WTC11 (cell line): Measurements from ENCODE around the gene UNKL. TPM values are rescaled to one million over a fixed set of nuclear protein-coding genes. Genes with fewer than 3 reads are reported as not detected.
A peak's percentile ranks its signal among the peaks of the same experiment; 100 is the strongest.

Source experiments
- ATAC-seq: fragments of 200-7000 bp; cut with Tn5 transposase; 2 replicates; pipeline ENCODE4 v1.10.0; 2021; ENCODE audit warnings: mild to moderate bottlenecking, moderate library complexity
- CTCF ChIA-PET: fragments of 300-600 bp; sonication (Branson Sonifier 250); formaldehyde crosslinking; loops from one replicate; lab custom pipeline; 2021; ENCODE audit warnings: antibody characterized with exemption; lab: Charles Lee
- POLR2A ChIA-PET: fragments of 350-600 bp; sonication (Branson Sonifier 250); formaldehyde crosslinking; loops from one replicate; lab custom pipeline; 2021; ENCODE audit warnings: antibody characterized with exemption; lab: Charles Lee
- DNase-seq: peaks from one replicate; pipeline ENCODE4 v3.0.0; 2021; ENCODE audit warnings: low spot score
- H3K27ac Mint-ChIP-seq: 2 replicates; pipeline ENCODE4 v1.8.0; 2021; ENCODE audit warnings: mixed read lengths
- H3K27me3 Mint-ChIP-seq: 2 replicates; pipeline ENCODE4 v1.8.0; 2021; ENCODE audit warnings: low read depth, mild to moderate bottlenecking, moderate library complexity, mixed read lengths
- H3K36me3 Mint-ChIP-seq: 2 replicates; pipeline ENCODE4 v1.8.0; 2021; ENCODE audit warnings: mixed read lengths
- H3K4me1 Mint-ChIP-seq: 2 replicates; pipeline ENCODE4 v1.8.0; 2022; ENCODE audit warnings: mixed read lengths
- H3K4me3 Mint-ChIP-seq: 2 replicates; pipeline ENCODE4 v1.8.0; 2021; ENCODE audit warnings: mild to moderate bottlenecking, moderate library complexity, mixed read lengths
- H3K9me3 Mint-ChIP-seq: 2 replicates; pipeline ENCODE4 v1.8.0; 2021; ENCODE audit warnings: mixed read lengths
- ATF2 ChIP-seq: sonication (generic); formaldehyde crosslinking; IDR thresholded peaks from 2 replicates; pipeline ENCODE4 v1.8.1; 2022; ENCODE audit warnings: low read depth, missing genetic modification reagents, borderline replicate concordance
- EMX1 ChIP-seq: fragments of 250-450 bp; sonication (Bioruptor Pico); IDR thresholded peaks from 2 replicates; pipeline ENCODE4 v1.8.0; 2021; ENCODE audit warnings: mild to moderate bottlenecking
- FOXJ3 ChIP-seq: sonication (generic); formaldehyde crosslinking; IDR thresholded peaks from 2 replicates; pipeline ENCODE4 v1.9.0; 2021; ENCODE audit warnings: missing genetic modification reagents, mild to moderate bottlenecking, borderline replicate concordance
- FOXP1 ChIP-seq: sonication (generic); formaldehyde crosslinking; IDR thresholded peaks from 2 replicates; pipeline ENCODE4 v1.8.0; 2022; ENCODE audit warnings: missing genetic modification reagents, mild to moderate bottlenecking, moderate library complexity, borderline replicate concordance
- GTF2I ChIP-seq: fragments of 250-450 bp; sonication (Bioruptor Pico); conservative IDR thresholded peaks from 2 replicates; pipeline ENCODE4 v1.4.0; 2021; ENCODE audit warnings: mild to moderate bottlenecking
- HMGXB4 ChIP-seq: sonication (generic); formaldehyde crosslinking; IDR thresholded peaks from 2 replicates; pipeline ENCODE4 v1.8.1; 2023; ENCODE audit warnings: mild to moderate bottlenecking, moderate library complexity, missing genetic modification reagents
- JUN ChIP-seq: sonication (generic); formaldehyde crosslinking; IDR thresholded peaks from 2 replicates; pipeline ENCODE4 v1.8.0; 2023; ENCODE audit warnings: mild to moderate bottlenecking, missing genetic modification reagents
- MYBL2 ChIP-seq: sonication (generic); formaldehyde crosslinking; IDR thresholded peaks from 2 replicates; pipeline ENCODE4 v1.8.1; 2023; ENCODE audit warnings: mild to moderate bottlenecking, moderate library complexity, missing genetic modification reagents
- RELA ChIP-seq: sonication (generic); formaldehyde crosslinking; IDR thresholded peaks from 2 replicates; pipeline ENCODE4 v1.8.1; 2022; ENCODE audit warnings: missing genetic modification reagents, mild to moderate bottlenecking, borderline replicate concordance
- SMAD3 ChIP-seq: sonication (generic); formaldehyde crosslinking; IDR thresholded peaks from 2 replicates; pipeline ENCODE4 v1.8.0; 2022; ENCODE audit warnings: missing genetic modification reagents, mild to moderate bottlenecking, borderline replicate concordance
- SMAD4 ChIP-seq: sonication (generic); formaldehyde crosslinking; IDR thresholded peaks from 2 replicates; pipeline ENCODE4 v1.8.0; 2022; ENCODE audit warnings: mild to moderate bottlenecking, missing genetic modification reagents
- STAT6 ChIP-seq: sonication (generic); formaldehyde crosslinking; conservative IDR thresholded peaks from 2 replicates; pipeline ENCODE4 v1.8.1; 2023; ENCODE audit warnings: mild to moderate bottlenecking, low read depth, missing genetic modification reagents, moderate library complexity
- ZBTB21 ChIP-seq: sonication (generic); formaldehyde crosslinking; IDR thresholded peaks from 2 replicates; pipeline ENCODE4 v1.8.1; 2023; ENCODE audit warnings: mild to moderate bottlenecking, missing genetic modification reagents, borderline replicate concordance
- ZNF232 ChIP-seq: sonication (generic); formaldehyde crosslinking; IDR thresholded peaks from 2 replicates; pipeline ENCODE4 v1.8.0; 2022; ENCODE audit warnings: mild to moderate bottlenecking, missing genetic modification reagents
- ZNF416 ChIP-seq: fragments of 250-450 bp; sonication (Bioruptor Pico); IDR thresholded peaks from 2 replicates; pipeline ENCODE4 v1.9.0; 2021; ENCODE audit warnings: mild to moderate bottlenecking, inconsistent platforms
- total RNA-seq: library from RNA; stranded (reverse); gene quantifications from 3 replicates; pipeline ENCODE4 v1.2.3, GENCODE V29; 2021
- TF ChIP-seq, protein P1 (sequence below): fragments of 250-450 bp; sonication (Bioruptor Pico); IDR thresholded peaks from 2 replicates; pipeline ENCODE4 v1.8.0; 2021; ENCODE audit warnings: mild to moderate bottlenecking

The UNKL gene
- total RNA-seq, 1 experiment from 2014 or later, result 53.3 TPM

- H3K27me3 Mint-ChIP-seq, result peaks cover 4% of the 10 kb centered on the region
- H3K4me3 Mint-ChIP-seq, result no peak overlapping the region
- H3K4me1 Mint-ChIP-seq, result peaks cover 16% of the 10 kb centered on the region
- no peaks in the 10 kb centered on the region for H3K9me3 Mint-ChIP-seq
- DNase-seq (no peak), ATAC-seq (no peak)
- peaks cover 8% of the 10 kb centered on the region for H3K36me3 Mint-ChIP-seq
- H3K27ac Mint-ChIP-seq, result no peak overlapping the region; the same call in 1 of the 2 replicates
- TF ChIP-seq FOXJ3 (CRISPR knock-in tag) (no peak), ZNF416 (no peak), JUN (no peak), GTF2I (CRISPR knock-in tag) (no peak), ATF2 (CRISPR knock-in tag) (no peak), EMX1 (CRISPR knock-in tag) (no peak), RELA (CRISPR knock-in tag) (no peak), HMGXB4 (CRISPR knock-in tag) (no peak), ZNF232 (CRISPR knock-in tag) (no peak), MYBL2 (CRISPR knock-in tag) (no peak), SMAD4 (CRISPR knock-in tag) (no peak), FOXP1 (CRISPR knock-in tag) (no peak), ZBTB21 (CRISPR knock-in tag) (no peak)
- TF ChIP-seq, protein P1, sequence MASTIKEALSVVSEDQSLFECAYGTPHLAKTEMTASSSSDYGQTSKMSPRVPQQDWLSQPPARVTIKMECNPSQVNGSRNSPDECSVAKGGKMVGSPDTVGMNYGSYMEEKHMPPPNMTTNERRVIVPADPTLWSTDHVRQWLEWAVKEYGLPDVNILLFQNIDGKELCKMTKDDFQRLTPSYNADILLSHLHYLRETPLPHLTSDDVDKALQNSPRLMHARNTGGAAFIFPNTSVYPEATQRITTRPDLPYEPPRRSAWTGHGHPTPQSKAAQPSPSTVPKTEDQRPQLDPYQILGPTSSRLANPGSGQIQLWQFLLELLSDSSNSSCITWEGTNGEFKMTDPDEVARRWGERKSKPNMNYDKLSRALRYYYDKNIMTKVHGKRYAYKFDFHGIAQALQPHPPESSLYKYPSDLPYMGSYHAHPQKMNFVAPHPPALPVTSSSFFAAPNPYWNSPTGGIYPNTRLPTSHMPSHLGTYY, result no peak
- POLR2A ChIA-PET, result interaction anchor here (1.9 kb wide), 1 partner anchor 19 kb away, joined by 5 read pairs; the partner anchor contains the start of gene UBE2I
- CTCF ChIA-PET, result interaction anchor here (3.3 kb wide), 1 partner anchor 27 kb away, joined by 15 read pairs; no protein-coding TSS in a partner anchor
Measured at GRCh38 chr16:1327619-1327947, 86.9 kb downstream of the UNKL start.

DNA sequence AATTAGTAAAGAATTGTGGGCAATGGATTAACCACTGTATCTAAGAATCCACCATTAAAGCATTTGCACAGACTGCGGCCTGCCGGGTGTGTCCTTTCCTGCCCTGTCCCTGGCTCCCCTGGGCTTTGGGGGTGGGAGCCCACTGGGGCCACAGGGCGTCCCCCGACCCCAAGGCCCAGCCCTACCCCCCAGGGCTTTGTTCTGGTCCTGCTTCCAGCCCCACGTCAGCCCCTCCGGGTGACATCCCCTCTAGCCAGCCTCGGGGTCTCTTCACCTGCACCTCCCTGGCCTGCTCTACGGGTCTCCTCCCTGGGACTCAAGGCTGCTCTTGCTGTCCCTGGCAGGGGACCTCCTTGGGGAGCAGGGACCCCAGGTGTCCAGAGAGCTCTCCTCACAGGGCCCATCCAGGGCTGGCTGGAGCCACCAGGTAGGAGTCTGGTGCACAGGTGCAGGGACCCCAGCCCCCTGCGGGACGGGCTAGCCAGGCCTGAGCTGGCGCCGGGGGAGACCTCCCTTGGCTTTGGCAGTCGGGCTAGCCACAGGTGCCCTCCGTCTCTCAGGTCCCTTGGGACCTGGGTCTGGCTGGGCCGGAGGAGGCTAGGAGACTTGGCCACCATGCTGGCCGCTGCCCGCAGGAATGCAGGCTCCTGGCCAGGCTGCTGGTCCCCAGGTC, 87.4 kb downstream of the UNKL start:
- H3K4me1 Mint-ChIP-seq, result peaks cover 12% of the 10 kb centered on the region
- TF ChIP-seq SMAD3 (no peak), FOXP1 (CRISPR knock-in tag) (0 out of 2 replicates have a peak, but pooled peaks have one; percentile 40), STAT6 (CRISPR knock-in tag) (no peak), EMX1 (CRISPR knock-in tag) (no peak)
- H3K27me3 Mint-ChIP-seq, result no peaks in the 10 kb centered on the region
- peak overlapping the region; percentile 47; the same call in 1 of the 2 replicates for H3K27ac Mint-ChIP-seq
- POLR2A ChIA-PET, result interaction anchor here (1.9 kb wide), 1 partner anchor 18 kb away, joined by 5 read pairs; the partner anchor contains the start of gene UBE2I
- H3K4me3 Mint-ChIP-seq, result no peak overlapping the region
- ATAC-seq (no peak), DNase-seq (no peak)
- CTCF ChIA-PET, result interaction anchor here (0.6 to 3.3 kb wide), 7 partner anchors 10 to 150 kb away, joined by 3 to 15 read pairs (median 3); no protein-coding TSS in a partner anchor
- no peaks in the 10 kb centered on the region for H3K9me3 Mint-ChIP-seq
- H3K36me3 Mint-ChIP-seq, result peaks cover 11% of the 10 kb centered on the region
